Measurements from ENCODE around the gene CDC42BPG. TPM values are rescaled to one million over a fixed set of nuclear protein-coding genes. Genes with fewer than 3 reads are reported as not detected.

CDC42BPG gene
- total RNA-seq, 1 experiment from 2014 or later, result 4.1 TPM

GRCh38 chr11:64791781-64792291 is 52.6 kb downstream of the CDC42BPG start:
- no TSS peak for BruUV-seq (replicated peaks)
- no peaks in the 10 kb centered on the region for H3K4me1 ChIP-seq (ENCODE audit: control insufficient read depth, insufficient read depth, low read length)
- TF ChIP-seq REST (IDR thresholded peaks at IDR 0.05; ENCODE audit: insufficient read depth in 1 of 2, low read depth in 2 of 2, low read length in 1 of 2) (no peak), CTCF (IDR thresholded peaks at IDR 0.05) (no peak)
- in situ Hi-C loops (cut with HindIII; ENCODE audit: low pct_unique_long_range_greater_than_20kb, low sequenced_read_pairs) (no loop called here), intact Hi-C loops (cut with micrococcal nuclease; ENCODE audit: unreplicated experiment) (no loop called here)
- DNase-seq (ENCODE audit: low read depth, low spot score) (no peak), ATAC-seq (no peak)
- H3K4me3 ChIP-seq (ENCODE audit: low read depth in 2 of 2, low read length in 2 of 2), result no peak overlapping the region
- no peak overlapping the region for H3K27ac ChIP-seq (ENCODE audit: low read length)
- no peaks in the 10 kb centered on the region for H3K27me3 ChIP-seq (ENCODE audit: control insufficient read depth, insufficient read depth, low read length)
- ChIA-PET POLR2A (interaction anchor here (1.1 kb wide), 2 partner anchors 13 to 35 kb away, joined by 3 to 5 read pairs; partner anchors contain the start of gene SF1), CTCF (interaction anchor here (0.6 kb wide), 2 partner anchors 10 to 374 kb away, joined by 3 to 9 read pairs; no protein-coding TSS in a partner anchor)
- no peaks in the 10 kb centered on the region for H3K36me3 ChIP-seq (ENCODE audit: control insufficient read depth, insufficient read depth, low read length)
- no peaks in the 10 kb centered on the region for H3K9me3 ChIP-seq (ENCODE audit: control insufficient read depth, insufficient read depth, low read depth, low read length)

DNA sequence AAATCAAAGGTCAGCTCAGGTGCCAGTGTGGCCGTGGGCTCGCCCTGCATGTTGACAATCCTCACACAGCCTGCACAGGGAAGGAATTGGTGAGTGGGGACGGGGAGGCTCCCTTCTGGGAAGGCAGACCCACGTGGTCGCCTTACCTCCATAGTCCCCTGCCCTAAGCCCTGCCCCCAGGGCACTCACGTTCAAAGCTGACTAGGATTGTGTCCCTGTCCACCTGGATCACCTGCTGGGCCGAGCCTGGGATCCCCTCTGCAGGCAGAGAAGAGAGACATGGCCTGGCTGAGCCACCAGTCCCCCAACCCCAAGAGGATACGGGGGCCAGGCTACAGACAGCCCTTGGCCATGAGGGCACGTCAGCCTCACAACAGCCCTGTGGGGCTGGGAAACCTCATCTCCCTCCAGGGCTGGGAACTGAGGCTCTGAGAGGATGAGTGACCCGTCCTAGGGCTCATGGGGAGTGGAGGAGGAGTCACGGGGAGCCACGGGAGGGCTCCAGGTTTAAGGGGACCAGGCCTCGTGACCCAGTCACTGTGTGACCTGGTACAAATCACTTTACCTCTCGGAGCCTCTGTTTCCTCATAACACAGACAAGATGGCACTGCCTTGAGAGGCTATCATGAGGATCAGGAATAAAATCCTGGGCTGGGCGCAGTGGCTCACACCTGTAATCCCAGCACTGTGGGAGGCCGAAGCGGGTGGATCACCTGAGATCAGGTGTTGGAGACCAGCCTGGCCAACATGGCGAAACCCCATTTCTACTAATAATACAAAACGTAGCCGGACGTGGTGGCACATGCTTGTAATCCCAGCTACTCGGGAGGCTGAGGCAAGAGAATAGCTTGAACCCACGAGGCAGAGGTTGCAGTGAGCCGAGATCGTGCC is 54.0 kb downstream of the CDC42BPG start:
- POLR2A ChIA-PET, result interaction anchor here (1.1 kb wide), 1 partner anchor 12 kb away, joined by 5 read pairs; the partner anchor contains the start of gene SF1
- DNase-seq (ENCODE audit: low read depth, low spot score), result no peak
- CTCF ChIA-PET, result no interaction called here

More for the DNA sequence above, 54.0 kb downstream of the CDC42BPG start:
- Histone ChIP-seq H3K9me3 (ENCODE audit: control insufficient read depth, insufficient read depth, low read depth, low read length) (no peaks in the 10 kb centered on the region), H3K27ac (ENCODE audit: low read length) (no peak overlapping the region), H3K4me1 (ENCODE audit: control insufficient read depth, insufficient read depth, low read length) (no peaks in the 10 kb centered on the region), H3K36me3 (ENCODE audit: control insufficient read depth, insufficient read depth, low read length) (no peaks in the 10 kb centered on the region), H3K27me3 (ENCODE audit: control insufficient read depth, insufficient read depth, low read length) (no peaks in the 10 kb centered on the region), H3K4me3 (ENCODE audit: low read depth in 2 of 2, low read length in 2 of 2) (no peak overlapping the region)
- intact Hi-C loops (cut with micrococcal nuclease; ENCODE audit: unreplicated experiment), result no loop called here
- ATAC-seq, result no peak
- BruUV-seq (replicated peaks), result no TSS peak
- TF ChIP-seq CTCF (IDR thresholded peaks at IDR 0.05) (no peak), SIN3A (IDR thresholded peaks at IDR 0.05; ENCODE audit: borderline replicate concordance, insufficient read depth, low read depth, low read length) (no peak), TCF7L2 (IDR thresholded peaks at IDR 0.05; ENCODE audit: low read depth, low read length) (no peak), REST (IDR thresholded peaks at IDR 0.05; ENCODE audit: insufficient read depth in 1 of 2, low read depth in 2 of 2, low read length in 1 of 2) (no peak), POLR2AphosphoS5 (IDR thresholded peaks at IDR 0.05; ENCODE audit: low read depth, low read length) (no peak)
- in situ Hi-C loops (cut with HindIII; ENCODE audit: low pct_unique_long_range_greater_than_20kb, low sequenced_read_pairs), result no loop called here
